HG03280 (cell line): ENCODE data around the gene TNFRSF21.

Source experiments
- ATAC-seq: cut with Tn5 transposase; IDR thresholded peaks from one replicate; pipeline ENCODE4 v1.9.1; 2021; ENCODE audit warnings: mild to moderate bottlenecking, moderate library complexity; ENCODE audit not compliant: unreplicated experiment

Gene TNFRSF21

GRCh38 chr6:47254051-47254450, 55.7 kb downstream of the TNFRSF21 start:
- no peak for ATAC-seq

- no peak for ATAC-seq
These were observed 56.6 kb downstream of the TNFRSF21 start for GRCh38 chr6:47253136-47253535.

- no peak for ATAC-seq
These were observed 57.1 kb downstream of the TNFRSF21 start for GRCh38 chr6:47252633-47253032.

GRCh38 chr6:47251396-47251795, 58.3 kb downstream of the TNFRSF21 start:
- no peak for ATAC-seq

GRCh38 chr6:47250302-47250701, 59.4 kb downstream of the TNFRSF21 start:
- ATAC-seq, result no peak

GRCh38 chr6:47248446-47248845, 61.3 kb downstream of the TNFRSF21 start:
- ATAC-seq, result no peak

- peak; percentile 40 for ATAC-seq
These were observed 62.4 kb downstream of the TNFRSF21 start for GRCh38 chr6:47247227-47247797.

- no peak for ATAC-seq
These were observed 63.2 kb downstream of the TNFRSF21 start for GRCh38 chr6:47246551-47246950.

- no peak for ATAC-seq
These were observed 63.8 kb downstream of the TNFRSF21 start for GRCh38 chr6:47245745-47246371.

GRCh38 chr6:47242483-47243386, 67.0 kb downstream of the TNFRSF21 start:
- peak; percentile 98 for ATAC-seq

- no peak for ATAC-seq
These were observed 67.8 kb downstream of the TNFRSF21 start for GRCh38 chr6:47241742-47242482.

GRCh38 chr6:47240277-47240890, 69.3 kb downstream of the TNFRSF21 start:
- no peak for ATAC-seq

- ATAC-seq, result no peak
These were observed 70.2 kb downstream of the TNFRSF21 start for GRCh38 chr6:47239546-47239945.

- ATAC-seq, result no peak
These were observed 71.2 kb downstream of the TNFRSF21 start for GRCh38 chr6:47238456-47238995.

- no peak for ATAC-seq
These were observed 72.5 kb downstream of the TNFRSF21 start for GRCh38 chr6:47237196-47237595.

GRCh38 chr6:47235964-47236760, 73.5 kb downstream of the TNFRSF21 start:
- ATAC-seq, result no peak

GRCh38 chr6:47235421-47235820, 74.3 kb downstream of the TNFRSF21 start:
- ATAC-seq, result no peak

- ATAC-seq, result no peak
These were observed 75.3 kb downstream of the TNFRSF21 start for GRCh38 chr6:47234266-47234933.

GRCh38 chr6:47231151-47231550, 78.6 kb downstream of the TNFRSF21 start:
- no peak for ATAC-seq
